GM12801 (cell line): Measurements from ENCODE around the gene THSD8.

ENCODE experiments used
- CTCF ChIP-seq: IDR thresholded peaks from one replicate; pipeline ENCODE4 v1.5.1; 2011; ENCODE audit warnings: control low read depth; ENCODE audit not compliant: insufficient read length; ENCODE audit errors: extremely low read depth

THSD8 gene

GRCh38 chr19:12764698-12765097 lies 37.2 kb upstream of the THSD8 start:
- no peak for TF ChIP-seq CTCF

- TF ChIP-seq CTCF = no peak
Measured at GRCh38 chr19:12766051-12766521, 35.8 kb upstream of the THSD8 start.

GRCh38 chr19:12767150-12767549 lies 34.7 kb upstream of the THSD8 start:
- no peak for TF ChIP-seq CTCF

GRCh38 chr19:12767666-12768065 lies 34.2 kb upstream of the THSD8 start:
- TF ChIP-seq CTCF = no peak

- no peak for TF ChIP-seq CTCF
Measured at GRCh38 chr19:12769689-12770088, 32.2 kb upstream of the THSD8 start.

- TF ChIP-seq CTCF = no peak
Measured at GRCh38 chr19:12770922-12771321, 30.9 kb upstream of the THSD8 start.

- no peak for TF ChIP-seq CTCF
Measured at GRCh38 chr19:12772323-12772722, 29.5 kb upstream of the THSD8 start.

GRCh38 chr19:12773571-12773970 lies 28.3 kb upstream of the THSD8 start:
- no peak for TF ChIP-seq CTCF
